GM18508 (cell line): ENCODE data around the gene RGS19.

Experiments used
- ATAC-seq: cut with Tn5 transposase; IDR thresholded peaks from one replicate; pipeline ENCODE4 v1.9.1; 2021; ENCODE audit warnings: moderate number of reproducible peaks; ENCODE audit not compliant: insufficient read depth, unreplicated experiment

The RGS19 gene

DNA sequence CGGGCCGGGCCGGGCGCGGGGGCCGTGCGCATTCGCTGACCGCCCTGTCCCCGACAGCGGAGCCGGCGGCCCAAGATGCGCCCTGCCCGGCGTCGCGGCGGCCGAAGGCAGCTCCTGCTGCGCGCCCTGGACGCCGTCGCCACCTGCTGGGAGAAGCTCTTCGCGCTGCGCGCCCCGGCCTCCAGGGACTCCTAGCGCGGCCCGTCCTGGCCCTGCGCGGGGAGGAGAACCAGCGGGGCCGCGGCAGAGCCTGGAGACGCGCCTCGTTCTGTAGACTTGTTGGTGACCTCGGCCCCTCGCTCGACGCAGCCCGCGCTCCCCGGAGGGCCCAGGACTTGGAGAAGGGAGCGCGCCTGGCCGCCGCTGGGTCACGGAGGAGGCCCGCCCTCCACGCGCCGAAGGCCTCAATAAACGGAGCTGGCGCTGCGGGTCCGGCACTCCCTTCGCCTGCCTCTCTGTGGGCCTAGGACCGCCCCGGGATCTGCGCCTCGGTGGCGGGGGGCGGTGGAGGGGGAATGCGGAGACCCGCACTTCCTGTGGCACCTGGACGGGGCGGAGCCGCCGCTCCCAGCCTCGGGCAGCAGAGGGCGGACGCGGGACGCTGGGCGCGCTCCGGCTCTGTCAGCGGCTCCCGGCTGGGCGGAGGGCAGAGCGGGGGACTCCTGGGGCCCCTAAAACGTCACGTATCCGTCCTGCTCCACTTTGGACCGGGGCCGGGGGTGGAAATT, 40.6 kb downstream of the RGS19 start:
- ATAC-seq = no peak

DNA sequence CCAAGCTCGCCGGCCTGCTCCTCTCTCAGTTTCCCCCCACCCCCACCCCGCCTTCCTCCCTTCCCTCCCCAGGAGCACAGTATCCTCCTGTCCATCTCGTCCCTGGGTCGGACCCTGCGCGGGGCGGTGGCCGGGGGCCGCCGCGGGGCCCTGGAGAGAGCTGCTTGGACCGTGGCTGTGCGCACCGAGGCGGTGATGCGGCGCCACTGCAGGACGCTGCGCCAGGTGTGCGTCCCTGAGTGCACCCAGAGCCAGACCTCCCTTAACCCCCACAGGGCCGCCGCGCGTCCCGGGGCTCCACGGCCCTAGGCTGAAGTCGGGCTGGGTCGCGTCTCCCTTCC, 41.1 kb downstream of the RGS19 start:
- ATAC-seq = no peak

DNA sequence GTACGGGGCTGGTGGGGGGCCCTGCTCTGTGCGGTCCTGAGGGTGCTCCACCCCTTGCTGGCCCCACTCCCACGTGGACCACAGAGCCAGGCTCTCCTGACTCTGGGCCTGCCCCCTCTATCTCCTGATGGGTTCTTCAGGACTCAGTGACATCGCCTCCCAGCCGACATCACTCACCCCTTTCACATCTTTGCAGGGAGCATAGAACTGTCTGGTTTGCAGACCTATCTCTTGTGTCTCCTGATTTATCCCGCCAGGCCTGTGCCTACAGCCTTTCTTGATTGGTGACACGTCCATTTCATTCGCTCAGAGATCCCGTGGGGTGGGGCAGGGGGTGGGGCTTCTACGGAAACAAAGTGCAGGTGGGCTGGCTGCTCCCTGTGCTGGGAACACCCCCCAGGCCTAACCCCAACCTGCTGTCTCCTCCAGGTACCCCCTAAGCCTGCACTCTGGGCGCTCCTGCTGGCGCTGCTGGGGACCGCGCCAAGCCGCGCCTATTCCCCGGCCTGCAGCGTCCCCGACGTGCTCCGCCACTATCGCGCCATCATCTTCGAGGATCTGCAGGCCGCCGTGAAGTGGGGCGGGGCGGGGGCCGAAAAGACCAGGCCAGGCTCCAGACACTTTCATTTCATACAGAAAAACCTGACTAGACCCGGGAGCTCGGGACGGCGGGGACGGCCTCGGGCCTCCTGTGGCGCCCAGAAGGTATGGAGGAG, 41.7 kb downstream of the RGS19 start:
- no peak for ATAC-seq

DNA sequence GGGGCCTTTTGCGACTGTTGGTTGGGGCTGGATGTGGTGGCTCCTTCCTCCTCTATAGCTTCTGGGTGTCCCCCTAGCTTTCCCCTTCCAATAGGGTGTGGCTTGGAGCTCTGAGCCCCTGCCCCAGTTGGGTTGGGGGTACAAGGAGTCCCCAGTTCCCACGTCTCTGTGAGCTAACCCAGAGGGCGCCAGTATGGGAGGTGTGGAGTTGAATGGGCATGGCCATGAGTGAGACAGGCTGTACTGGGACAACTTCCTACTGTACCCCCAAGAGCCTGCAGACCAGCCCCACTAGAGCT, 42.2 kb downstream of the RGS19 start:
- ATAC-seq = no peak

DNA sequence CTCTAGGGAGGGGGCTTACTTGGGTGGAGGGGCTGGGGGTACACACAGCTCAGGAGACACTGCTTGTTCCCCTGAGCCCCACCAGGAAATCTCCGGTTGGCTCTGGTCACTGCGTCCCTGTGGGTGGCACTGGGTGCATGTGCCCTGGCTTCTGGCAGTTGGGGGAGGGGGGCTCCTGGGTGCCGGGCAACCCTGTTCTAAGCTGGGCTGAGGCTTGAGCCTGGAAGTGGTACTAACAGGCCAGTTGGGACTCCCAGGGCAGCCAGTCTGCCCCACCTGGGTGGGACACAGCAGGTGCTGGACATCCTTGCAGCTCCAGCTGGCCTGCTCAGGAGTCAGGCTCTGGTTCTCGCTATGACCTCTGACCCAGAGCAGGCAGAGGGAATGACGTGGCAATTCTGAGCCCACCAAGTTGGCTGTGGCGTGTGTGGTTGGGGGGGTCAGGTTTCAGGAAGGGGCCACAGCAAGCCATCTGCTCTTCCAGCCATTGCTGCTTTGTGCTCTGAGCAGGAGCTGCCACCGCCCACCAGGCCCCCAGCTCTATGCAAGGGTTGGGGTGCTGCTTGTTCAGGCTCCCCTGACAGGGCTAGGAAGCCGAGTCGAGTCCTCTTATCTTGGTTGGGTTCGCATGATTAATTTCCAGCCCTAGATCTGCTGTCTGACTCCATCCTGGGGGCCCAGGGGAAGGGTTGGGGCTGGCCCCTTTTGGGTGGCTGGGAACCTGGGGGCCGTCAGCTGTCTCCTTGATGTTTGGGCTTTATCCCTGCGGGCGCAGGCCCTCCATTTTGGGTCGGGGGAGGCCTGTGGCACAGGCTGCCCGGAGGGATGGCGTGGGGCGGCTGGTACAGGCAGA, 42.7 kb downstream of the RGS19 start:
- no peak for ATAC-seq

DNA sequence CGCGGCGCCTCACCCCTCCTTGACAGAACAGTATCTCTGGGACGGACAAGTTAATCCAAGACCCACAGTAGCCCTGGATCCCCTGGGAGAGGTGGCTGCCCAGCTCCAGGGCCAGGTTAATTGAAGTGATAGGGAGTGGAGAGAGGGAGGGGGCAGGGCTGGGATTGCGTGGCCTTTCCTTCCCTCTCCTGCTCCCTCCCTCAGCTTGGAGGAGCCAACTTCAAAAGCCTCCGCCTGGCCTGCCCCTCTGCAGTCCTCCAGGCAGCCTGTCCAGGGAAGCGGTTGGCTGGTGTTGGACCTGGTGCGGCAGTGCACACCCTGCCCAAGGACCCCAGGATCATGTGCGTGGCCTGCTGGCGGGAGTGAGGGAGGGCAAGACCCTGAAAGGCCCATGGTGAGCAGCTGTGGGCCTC, 43.4 kb downstream of the RGS19 start, which contains the start of gene C20orf204:
Gene C20orf204, plus strand, starts transcription at position 250 of the 413 bp plus-strand sequence. Its CDS starts 142 bp downstream, at position 392.
- no peak for ATAC-seq

DNA sequence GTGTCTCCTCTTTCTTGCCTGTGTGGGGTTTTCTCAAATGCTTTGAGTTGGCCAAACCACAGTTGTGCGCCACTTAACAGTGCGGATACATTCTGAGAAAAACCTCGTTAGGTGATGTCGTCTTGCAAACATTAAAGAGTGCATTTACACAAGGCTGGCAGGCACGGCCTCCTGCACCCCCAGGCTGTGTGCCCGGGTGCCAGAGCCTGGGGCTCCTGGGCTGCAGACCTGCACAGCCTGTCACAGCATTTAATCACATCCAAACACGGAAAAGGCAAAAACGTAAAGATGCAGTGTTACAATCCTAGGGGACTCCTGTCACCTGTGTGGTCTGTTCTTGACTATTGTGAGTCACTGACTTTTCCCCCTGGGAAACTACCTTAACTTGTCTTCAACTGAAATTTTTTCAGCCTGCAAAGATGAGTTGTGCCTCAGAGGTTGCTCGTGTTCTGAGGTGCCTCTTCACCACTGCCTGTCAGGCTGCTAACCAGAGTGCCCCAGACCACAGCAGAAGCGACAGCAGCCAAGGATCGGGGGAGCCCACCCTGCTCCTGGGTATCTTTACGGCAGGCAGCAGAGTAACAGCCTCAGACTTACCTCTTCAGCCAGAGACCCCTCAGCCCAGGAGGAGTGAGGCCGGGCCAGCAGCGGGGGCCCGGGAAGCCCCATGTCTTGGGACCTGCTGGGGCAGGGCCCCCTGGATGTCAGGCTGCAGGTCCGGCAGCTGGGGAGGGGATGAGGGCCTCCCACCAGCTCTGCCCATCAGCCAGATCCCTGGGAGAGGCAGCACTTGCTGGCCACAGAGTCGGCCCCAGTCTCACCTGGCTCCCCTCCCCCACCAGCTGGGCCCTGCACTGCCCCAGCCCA, 44.0 kb downstream of the RGS19 start:
- no peak for ATAC-seq

DNA sequence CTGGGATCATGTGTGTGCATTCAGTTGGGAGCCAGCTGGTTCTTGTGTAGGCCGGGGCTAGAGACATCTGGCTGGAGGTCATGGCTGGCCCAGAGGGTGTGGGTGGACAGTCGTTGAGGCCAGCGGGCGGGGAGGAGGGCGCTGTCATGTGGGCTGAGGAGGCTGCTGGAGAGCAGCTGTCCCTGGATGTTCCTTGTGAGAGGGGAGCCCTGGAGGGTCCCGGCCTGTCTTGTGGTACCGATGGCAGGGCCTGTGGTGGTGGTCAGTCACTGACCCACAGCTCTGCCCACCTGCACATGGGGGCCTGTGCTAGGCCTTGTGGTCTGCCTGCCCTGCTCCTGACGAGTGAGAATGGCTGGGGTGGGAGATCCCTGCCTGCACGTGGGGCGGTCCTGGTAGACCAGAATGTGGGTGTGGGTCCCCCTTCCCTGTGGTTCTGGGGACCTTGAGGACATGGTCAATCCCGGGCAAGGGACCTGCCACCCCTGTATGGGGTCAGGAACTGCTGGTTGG, 45.3 kb downstream of the RGS19 start:
- no peak for ATAC-seq

DNA sequence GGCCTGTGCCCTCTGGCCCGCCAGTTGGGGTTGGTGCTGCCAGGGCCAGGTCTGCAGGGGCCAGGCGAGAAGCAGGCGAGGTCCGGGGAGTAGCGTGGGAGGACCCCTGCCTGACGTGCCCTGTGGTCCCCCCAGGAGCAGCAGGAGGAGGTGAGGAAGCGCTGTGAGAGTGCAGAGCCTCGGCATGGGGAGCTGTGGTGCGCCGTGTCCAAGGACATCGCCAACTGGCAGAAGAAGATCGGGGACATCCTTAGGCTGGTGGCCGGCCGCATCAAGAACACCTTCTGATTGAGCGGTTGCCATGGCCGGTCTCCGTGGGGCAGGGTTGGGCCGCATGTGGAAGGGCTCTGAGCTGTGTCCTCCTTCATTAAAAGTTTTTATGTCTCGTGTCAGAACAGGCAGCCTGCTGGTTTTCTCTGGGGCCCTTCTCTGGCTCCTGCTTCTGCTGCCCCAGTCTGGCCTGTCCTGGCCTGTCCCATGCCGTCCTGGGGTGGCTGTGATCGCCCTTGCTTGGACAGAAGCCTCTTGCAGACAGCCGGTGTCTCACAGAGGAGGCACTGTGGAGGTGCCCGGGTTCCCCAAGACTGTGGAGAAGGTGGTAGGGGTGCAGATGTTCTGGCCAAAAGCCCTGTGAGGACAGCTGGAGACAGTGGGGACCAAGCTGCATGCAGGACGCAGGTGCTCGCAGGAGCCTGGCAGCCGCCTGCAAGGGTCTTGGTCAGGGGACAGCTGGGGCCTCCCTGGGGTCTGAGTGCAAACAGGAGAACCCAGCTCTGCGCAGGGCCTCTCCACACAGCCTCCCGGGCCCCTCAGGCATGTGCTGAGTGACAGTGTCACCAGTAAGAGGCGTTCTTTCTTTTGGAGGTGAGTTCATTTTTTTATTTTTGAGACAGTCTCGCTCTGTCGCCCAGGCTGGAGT, 46.4 kb downstream of the RGS19 start:
- ATAC-seq = no peak

DNA sequence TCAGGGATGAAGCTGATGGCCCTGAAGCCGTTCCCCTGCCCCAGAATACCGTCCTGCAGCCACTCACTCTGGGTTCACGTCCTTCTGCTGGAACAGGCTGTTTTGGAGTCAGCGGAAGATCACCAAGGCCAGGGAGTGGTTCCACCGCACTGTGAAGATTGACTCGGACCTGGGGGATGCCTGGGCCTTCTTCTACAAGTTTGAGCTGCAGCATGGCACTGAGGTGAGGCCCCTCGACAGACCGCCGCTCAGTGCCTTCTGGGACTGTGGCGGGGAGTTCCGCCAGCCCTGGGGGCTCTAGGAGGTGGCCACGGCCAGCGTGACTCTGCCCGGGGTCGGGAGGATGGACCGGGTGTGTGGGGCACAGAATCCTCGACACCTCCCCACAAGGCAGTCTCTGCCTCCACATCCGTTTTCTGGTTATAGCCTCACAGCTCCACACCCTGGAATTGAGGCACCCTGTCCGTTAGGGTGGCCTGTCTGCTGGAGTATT, 47.5 kb downstream of the RGS19 start:
- no peak for ATAC-seq

DNA sequence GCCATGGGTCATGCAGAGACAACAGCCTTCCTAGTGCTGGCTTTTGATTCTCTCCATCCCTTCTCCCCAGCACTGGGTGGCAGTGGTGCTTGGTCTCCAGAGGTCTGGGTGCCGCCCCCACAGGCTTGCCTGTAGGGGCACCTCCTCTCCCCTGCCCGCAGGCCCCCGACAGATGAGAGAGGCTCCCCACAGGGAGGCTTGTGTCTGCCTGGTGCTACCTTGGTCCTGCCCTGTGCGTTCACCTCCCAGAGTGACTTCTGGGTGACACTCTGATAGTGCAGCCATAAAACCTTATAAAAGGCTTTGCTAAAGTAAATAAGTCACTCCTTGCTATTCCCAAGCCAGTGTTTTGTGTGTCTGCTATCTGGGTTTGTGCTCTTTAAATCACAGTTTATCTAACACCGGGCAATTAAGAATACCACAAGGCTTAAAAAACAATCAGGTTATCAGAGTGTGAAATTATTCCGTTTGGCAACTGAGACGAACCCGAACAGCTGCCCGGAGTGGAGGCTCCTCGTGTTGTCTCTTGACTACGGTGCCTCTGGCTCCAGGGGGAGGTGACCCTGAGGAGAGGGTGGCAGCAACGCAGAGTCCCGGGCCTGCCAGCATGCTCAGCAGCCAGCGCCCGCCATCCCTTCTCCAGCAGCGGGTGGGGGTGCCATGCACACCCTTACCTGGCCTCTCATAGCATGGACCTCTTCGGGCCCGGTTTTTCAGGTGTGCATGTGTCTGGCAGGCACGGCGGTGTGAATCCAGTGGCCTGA, 48.8 kb downstream of the RGS19 start:
- no peak for ATAC-seq

DNA sequence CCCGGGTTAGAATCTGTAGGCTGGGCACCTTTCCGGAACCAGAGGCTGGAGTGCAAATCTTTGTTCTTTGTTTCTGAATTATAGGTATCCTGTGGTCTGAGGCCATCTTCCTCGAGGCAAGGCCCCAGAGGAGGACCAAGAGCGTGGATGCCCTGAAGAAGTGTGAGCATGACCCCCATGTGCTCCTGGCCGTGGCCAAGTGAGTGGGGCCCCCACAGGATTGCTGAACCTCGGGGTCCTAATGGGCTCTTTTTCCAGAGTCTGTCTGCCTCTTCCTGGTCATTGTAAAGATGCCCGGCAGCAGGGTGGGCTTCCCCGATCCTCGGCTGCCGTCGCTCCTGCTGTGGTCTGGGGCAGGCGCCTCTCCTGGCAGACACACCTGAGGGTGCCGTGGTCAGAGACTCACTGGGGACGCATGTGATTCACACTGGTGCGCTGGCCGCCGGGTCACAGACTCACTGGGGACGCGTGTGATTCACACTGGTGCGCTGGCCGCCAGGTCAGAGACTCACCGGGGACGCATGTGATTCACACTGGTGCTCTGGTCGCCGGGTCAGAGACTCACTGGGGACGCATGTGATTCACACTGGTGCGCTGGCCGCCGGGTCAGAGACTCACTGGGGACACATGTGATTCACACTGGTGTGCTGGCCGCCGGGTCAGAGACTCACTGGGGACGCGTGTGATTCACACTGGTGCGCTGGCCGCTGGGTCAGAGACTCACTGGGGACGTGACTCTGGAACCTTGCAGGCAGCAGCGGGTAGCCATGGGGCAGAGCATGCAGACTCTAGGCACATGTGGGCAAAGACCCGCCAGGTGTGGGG, 49.8 kb downstream of the RGS19 start:
- no peak for ATAC-seq

DNA sequence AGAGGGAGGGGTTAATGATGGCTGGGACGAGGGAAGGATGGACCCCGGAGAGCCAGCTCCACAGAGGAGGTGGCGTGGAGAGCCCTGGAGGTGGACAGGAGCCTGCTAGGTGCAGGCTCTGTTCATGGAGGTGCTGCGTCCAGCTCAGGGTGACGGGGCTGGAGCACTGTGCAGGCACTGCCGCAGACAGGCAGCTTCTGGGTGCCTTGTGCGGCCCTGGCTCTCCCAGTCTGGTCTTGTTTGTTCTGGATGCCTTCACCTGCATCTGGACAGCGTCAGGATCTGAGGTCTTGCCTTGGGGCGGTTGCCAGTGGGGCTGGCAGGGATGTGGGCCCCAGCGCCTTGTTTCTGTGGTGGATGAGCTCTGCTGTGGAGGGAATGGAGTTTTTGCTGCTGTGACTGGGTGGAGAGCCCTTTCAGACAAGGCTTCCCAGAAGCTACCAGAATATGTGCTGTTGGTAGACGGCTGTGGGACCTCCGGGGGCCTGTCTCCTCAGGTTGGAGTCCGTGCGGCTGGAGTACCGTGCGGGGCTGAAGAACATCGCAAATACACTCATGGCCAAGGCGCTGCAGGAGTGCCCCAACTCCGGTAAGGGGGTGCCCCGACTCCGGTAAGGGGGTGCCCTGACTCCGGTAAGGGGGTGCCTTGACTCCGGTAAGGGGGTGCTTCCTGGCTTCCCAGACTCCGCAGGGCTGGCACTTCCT, 51.2 kb downstream of the RGS19 start:
- ATAC-seq = no peak

DNA sequence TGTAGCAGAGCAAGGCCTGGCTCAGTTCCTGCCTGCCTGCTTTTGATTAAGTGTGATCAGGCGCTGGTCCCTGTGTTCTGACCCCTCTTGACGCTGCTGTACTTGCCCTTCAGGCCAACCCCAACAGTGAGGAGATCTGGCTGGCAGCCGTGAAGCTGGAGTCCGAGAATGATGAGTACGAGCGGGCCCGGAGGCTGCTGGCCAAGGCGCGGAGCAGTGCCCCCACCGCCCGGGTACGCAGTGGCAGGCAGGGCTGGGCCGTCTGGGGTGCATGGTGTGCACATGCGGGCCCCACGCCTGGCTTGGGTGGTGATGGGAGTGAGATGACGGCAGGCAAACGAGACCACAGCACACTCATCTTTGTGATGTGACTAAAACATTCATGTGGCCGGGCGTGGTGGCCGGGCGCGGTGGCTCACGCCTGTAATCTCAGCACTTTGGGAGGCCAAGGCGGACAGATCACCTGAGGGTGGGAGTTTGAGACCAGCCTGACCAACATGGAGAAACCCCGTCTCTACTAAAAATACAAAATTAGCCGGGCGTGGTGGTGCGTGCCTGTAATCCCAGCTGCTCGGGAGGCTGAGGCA, 53.4 kb downstream of the RGS19 start:
- no peak for ATAC-seq

DNA sequence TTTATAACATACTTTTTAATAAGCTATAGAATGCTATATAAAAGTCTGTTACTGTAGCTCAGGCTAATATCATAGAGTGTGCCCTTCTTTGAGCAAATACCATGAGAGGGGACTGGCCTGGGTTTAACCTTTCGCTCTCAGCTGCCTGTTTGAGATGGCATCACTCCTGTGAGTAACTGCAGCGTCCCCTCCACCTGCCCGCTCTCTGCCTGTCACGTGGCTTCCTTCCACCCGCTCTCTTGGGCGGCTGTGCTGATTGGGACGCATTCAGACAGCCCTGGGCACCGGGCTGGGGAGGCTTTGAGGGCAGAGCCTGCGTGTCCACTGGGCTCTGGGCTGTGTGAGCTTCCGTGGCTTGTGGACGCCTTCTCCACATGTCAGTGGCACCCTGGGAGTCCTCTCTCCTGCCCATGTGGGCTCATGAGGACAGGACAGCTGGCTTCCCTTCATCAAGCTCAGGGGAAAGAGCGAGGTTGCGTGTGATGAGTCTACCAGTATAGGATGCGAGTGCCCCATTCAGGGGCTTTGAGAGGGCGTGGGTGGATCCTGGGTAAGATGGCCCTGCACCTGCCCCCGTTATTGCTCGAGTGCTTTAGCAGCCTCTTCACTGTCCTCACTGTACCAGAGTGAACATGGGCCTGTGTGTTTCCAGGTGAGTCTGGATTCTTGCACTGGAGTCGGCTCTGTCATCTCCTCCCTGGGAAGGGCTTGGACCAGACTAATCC, 54.1 kb downstream of the RGS19 start:
- no peak for ATAC-seq
